Dedifferentiated amniotic fluid mesenchymal stem cell (primary cell): Measurements from ENCODE around the gene METAP1.
"Not testable (repeated sequence)": the region's sequence is repeated elsewhere in the genome, so short reads cannot be mapped to it uniquely, and the experiment has no call there.

ENCODE experiments used
- DNase-seq: peaks from one replicate; pipeline ENCODE4 v3.0.0-alpha.2; 2016; ENCODE audit errors: extremely low spot score

Gene METAP1

DNA sequence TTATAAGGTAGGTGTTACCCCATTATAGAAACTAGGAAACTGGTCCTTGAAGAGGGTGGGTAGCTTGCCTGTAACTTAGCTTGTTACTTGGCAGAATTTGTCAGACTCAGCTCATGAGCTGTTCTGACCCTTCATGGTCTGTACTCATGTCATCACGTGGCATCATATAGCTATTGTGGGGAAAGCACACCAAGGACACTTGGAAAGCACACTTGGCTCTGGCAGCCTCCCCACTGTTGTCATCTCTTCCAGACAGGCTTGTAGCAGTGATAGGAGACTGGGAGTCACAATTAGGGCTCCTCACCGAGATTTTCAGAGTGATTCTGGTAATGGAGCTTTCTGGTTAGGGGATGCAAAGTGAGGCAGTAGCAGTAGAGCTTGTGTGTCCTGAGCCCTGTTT lies 62.7 kb downstream of the METAP1 start:
- DNase-seq = no peak

DNA sequence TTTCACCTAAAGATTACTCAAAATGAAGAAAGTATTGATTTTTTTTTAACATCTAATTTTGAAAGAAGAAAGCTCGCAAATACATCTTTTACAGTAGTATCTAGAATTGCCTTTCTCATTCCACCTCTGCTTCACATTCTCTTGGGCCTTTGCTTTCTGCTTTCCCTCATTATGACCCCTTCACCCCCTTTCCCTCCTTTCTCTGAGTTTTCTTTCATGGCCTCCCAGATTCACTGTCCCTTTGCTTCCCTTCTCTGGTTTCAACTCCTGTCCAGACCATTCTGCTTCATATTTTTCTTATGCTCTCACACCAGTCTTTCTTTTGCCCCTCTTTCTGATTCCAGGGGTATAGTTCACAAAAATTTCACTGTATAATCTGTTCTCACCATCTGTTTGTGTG lies 64.0 kb downstream of the METAP1 start:
- no peak for DNase-seq

DNA sequence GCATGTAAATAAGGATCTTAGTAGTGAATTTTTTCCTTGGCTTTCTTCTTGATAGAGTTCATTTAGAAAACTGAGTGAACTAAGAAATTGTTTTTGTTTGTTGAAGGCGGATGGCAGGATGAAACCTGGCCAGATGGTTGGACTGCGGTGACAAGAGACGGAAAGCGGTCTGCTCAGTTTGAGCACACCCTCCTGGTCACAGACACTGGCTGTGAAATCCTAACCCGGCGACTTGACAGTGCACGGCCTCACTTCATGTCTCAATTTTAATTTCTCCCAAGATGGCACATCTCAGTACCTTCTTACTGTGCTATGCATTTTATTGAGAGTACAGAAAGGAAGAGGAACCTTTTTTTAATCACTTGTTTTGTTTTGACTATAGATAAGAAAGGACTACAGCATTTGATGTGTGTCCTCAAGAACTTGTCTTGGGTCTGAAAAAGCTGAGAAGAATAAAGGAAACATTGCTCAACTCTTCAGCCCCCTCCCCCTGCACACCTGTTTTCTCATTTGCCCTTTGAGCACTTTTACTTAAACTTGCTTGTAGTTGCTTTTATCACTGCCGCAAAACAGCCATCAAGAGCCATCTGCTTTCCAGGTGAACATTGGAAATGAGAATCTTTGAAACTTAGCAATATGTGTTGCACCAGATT lies 65.7 kb downstream of the METAP1 start:
- DNase-seq = no peak

DNA sequence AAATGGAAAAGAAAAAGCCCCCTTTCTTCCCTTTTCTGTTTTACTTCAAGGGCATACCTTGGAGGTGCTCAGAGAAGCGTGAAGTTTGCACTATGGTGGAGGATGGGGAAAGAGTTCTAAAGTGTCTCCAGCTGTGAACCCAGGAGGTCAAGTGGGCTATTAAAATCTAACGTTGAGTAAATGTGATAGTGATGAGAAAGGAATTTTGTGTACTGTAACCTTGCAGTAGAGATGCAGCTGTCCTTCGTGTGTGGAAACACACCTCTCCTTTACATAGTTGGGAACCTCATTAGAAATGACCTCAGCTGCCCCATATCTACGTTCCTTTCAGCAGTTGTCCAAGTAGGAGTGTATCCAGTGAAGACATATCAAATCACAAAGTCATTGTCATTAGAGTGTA lies 66.6 kb downstream of the METAP1 start:
- DNase-seq = no peak

DNA sequence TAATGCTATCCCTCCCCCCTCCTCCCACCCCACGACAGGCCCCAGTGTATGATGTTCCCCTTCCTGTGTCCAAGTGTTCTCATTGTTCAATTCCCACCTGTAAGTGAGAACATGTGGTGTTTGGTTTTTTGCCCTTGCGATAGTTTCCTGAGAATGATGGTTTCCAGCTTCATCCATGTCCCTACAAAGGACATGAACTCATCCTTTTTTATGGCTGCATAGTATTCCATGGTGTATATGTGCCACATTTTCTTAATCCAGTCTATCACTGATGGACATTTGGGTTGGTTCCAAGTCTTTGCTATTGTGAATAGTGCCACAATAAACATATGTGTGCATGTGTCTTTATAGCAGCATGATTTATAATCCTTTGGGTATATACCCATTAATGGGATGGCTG lies 70.0 kb downstream of the METAP1 start:
- not testable (repeated sequence) for DNase-seq

DNA sequence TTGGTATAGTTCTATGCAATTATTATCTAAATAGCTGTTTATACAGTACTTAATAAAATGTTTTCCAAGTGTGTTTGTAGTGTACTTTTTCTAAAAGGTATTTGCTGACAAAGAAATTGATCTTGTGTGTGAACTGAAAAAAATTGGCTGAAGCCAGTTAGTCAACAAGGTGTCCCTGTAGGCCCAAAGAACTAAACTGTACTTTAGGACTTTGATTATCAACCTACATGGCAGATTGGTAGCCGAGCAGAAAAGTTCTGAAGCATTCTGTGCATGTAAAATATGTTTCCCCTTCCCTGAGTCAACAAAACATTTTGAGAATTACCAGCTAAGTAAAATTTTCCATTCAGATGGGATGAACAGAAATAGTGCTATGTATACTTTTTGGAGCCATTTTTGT lies 72.1 kb downstream of the METAP1 start:
- DNase-seq = no peak

DNA sequence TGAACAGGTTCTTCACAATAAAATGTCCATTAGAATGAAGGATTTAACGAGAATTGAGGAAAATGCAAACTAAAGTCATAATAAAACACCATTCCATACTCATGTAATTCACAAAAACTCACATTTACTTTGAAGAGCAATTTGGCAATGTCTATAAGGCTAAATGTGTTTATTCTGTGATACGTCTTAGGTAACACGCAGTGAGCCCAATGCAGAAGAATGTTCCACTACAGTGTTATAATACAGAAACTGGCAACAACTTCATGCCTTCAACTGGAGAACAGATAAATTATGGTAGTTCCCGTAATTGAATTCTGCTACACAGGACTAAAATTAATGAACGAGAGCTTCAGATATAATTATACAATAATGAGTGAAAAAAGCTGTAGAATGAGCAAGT lies 75.6 kb downstream of the METAP1 start:
- DNase-seq = no peak

DNA sequence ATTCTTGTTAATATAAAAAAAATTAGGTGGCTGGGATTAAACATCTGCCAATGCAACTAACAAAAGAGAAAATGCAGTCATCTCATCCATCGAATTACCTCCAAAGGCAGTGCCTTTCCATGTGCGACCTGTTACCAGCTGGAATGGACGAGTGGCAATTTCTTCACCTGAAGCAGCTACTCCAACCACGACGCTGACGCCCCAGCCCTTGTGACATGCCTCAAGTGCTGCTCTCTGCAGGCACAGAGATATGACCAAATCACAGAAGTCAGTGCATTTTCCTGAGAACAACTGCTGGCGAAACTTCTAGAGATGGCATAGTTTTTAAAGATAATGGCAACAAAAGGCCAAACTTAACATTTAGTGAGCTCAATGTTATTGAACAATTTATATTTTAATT lies 79.3 kb downstream of the METAP1 start:
- DNase-seq = no peak

DNA sequence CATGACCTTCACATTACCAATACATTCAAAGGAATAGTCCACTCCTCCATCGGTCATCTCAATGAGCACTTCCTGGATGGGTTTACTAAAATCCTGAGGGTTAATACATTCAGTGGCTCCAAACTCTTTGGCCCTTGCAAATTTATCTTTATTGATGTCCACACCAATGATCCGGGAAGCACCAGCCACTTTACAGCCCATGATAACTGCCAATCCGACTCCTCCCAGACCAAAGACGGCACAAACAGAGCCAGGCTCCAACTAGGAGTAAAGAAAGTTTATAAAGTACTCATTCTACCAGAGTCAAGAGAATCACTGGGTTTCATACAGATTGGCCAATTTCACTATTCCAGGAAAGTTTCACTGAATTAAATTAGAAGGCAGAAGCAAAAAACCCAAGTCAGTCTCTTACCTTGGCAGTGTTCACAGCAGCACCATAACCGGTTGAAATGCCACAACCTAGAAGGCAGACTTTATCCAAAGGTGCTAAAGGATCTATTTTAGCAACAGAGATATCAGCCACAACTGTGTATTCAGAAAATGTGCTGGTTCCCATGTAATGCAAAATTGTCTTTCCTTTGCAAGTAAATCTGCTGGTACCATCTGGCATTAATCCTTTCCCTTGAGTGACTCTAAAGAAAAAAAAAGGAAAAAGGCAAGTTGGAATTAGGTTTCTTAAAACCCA lies 80.9 kb downstream of the METAP1 start:
- DNase-seq = no peak

DNA sequence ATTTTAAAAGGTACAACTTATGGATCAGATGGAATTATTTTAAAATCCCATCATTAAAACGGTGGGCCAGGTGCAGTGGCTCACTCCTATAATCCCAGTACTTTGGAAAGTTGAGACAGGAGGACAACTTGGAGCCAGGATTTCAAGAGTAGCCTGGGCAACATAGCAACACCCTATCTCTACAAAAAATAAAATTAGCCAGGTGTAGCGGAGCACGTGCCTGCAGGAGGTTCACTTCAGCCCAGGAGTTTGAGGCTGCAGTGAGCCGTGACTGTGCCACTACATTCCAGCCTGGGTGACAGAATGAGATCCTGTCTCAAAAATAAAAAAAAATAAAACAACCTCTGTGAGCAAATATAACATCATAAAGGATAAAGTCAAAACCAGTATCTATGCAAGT lies 81.7 kb downstream of the METAP1 start:
- DNase-seq = no peak

DNA sequence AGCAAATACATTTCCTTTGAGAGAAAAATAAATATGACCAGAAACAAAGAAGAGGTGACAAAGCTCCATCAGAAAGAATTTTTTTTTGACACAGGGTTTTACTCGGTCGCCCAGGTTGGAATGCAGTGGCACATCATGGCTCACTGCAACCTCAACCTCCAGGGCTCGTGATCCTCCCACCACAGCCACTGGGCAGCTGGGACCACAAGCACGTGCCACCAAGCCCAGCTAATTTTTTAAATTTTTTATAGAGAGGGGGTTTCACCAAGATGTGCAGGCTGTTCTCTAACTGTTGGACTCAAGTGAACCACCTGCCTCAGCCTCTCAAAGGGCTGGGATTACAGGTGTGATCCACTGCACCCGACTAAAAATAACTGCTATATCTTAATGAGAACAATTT lies 82.8 kb downstream of the METAP1 start:
- DNase-seq = no peak

DNA sequence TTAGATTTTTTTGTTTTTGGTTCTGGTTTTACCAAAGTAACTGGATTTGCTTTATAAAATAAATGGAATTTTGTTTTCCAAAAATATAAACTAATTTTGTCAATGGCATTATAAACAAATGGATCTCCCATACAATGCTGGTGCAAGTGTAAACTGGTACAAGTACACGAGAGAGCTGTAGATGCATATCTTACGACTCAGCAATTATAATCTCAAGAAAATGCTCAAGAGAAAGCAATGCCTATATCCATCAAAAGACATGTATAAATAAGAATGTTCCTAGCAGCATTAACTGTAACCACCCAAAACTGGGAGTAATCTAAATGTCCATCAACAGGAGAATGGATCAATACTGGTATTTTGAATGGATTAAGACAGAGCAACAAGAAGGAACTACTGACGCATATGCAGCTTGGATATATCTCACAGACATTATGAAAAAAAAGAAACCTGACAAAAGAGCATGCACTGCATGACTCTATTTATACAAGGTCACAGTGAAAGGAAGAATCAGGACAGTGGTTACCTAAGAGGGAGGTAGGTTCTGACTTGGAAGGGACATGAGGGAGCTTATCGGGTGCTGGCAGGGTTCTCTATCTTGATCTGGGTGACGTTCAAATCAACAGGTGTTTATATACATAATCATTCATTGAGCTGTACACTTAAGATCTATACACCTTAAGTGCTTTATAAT lies 83.6 kb downstream of the METAP1 start:
- no peak for DNase-seq

DNA sequence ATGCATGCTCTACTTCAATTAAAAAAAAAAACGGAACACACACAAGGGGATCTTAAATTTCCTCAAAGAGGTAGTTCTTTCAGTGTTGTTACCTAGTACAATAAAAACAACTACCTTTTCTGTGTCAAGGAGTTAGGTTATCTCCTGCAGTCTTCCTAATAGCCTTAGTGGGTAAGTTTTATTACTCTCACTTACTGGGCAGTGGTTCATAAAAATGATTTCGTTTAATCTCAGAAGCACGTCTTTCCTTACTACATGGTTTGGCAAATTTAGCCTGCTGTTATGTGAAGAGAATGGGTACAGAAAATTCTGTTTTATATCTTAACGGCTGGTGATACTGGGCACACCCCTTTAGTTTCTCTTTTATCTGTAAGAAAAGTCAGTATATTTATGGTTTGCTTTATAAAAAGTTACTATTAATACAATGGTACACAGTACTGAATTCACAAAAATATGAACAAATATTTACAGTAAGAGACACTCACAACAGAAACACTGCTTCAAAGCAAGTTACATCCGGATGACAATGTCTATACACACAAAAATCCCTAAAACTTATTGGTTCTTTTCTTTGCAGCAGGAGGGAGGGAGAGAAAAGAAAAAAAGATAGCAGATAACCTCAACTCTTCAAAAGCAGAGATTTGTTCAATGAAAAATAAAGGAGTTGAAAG lies 84.2 kb downstream of the METAP1 start:
- DNase-seq = no peak

DNA sequence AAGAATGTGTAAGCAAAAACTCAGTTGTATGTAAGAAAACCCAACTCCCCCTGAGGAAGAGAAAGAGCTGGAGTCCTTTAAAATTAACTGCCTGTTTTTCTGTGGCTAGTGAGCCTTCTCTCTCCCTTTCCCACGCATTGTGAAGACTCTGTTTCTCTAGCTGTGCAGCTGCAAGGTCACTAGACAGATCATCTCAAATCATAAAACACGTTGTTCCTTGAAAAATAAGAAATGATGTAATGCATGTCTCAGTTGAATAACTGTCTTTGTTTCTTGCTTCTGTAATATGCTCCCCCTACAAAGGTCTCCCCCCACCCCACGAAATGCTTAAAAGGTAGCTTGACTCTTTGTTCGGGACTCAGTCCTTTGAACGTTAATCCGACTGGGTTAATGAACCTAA lies 85.3 kb downstream of the METAP1 start:
- not testable (repeated sequence) for DNase-seq

DNA sequence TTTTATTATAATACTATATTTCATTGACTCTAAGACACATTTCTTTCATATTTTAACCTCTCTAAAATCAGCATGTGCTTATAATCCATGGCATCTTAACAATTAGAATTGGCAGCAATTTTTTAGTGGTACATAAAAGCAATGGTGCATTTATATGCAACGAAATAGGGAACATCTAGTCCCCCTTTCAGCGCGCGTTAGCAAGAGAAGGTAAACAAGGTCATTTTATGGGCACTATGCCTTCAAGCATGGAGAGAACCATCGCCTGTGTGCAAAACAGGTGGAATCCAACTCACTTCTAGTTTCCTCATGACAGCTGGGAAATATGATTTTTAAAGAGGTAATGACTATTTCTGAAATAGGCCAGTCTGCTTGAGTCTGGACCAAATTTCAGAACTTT lies 86.7 kb downstream of the METAP1 start:
- DNase-seq = no peak

DNA sequence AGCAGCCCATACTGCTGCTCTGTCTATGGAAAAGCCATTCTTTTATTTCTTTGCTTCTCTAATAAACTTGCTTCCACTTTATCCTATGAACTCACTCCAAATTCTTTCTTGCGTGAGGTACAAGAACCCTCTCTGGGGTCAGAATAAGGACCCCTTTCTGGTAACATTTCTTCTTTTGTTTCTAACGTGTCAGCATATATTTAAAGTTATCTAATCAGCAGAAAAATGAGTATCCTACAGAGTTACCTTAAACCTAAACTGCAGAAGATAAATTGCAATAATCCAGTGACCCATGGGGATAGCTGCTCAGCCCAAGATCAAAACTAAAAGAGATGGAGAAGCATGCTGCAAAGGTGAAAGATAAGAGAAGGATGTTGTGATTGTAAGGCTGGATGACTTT lies 89.1 kb downstream of the METAP1 start:
- DNase-seq = no peak

DNA sequence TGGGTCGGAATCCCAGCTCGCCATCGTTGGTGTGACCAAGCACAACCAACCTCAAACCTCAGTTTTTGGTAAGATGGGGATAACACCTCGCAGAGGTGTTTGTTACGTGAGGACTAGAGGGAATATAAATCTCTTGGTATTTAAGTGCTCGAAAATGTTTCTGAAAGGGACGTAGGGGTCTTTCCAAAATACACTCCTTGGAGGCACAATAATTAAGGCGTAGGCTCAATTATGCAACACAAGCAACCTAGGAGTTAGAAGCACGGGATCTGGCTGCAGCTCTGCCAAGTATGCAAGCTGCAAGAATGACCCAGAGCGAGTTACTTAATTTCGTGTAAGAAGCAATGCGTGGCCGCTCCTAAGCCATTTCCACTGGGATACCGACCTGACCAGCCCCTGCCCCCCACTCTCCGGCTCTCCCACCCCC lies 92.5 kb downstream of the METAP1 start:
- DNase-seq = peak; percentile 87

DNA sequence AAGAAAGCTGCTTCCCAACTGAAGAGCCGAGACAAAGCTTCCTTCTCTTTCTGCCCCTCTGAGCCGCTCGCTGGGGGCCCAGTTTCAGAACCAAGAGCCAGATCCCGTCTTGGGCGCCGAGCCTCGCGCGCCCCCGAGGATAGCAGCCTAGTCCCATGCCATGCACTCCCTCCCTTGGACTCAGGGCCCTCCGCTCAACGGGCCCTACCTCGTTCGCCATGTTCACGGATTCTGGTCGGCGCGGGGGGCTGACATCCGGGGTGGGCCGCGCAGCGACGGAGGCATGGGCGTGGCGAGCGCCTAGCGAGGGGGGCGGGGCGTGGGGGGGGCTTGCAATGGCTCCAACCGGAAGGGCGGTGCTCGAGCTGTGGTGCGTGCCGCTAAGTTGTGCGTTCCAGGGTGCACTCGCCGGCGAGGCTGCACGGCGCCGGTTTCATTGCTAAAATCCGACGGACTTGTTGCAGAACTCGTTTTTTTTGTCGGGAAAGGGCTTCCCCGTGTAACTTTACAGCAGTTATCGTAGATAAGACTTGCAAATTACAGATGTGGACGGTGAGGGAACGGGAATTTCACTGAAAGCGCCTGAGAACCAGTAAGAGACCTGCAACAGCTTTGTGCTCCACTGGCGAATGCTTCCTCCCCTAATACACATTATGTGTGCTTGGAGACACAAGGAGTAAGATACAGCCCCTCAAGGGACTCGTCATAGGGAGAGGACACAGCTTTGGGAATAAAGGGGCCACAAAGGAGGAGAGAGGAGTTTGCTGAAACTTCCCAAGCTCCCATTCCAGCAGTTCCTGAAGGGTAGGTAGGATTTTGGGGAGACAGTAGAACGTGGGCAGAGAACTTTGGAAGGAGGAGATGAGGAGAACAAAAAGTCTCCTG lies 93.2 kb downstream of the METAP1 start, which contains the start of gene ADH5:
ADH5 (minus strand) TSS at position 308 of the 885 bp plus-strand sequence; CDS start at position 220, 88 bp downstream.
- peak; percentile 74 for DNase-seq

DNA sequence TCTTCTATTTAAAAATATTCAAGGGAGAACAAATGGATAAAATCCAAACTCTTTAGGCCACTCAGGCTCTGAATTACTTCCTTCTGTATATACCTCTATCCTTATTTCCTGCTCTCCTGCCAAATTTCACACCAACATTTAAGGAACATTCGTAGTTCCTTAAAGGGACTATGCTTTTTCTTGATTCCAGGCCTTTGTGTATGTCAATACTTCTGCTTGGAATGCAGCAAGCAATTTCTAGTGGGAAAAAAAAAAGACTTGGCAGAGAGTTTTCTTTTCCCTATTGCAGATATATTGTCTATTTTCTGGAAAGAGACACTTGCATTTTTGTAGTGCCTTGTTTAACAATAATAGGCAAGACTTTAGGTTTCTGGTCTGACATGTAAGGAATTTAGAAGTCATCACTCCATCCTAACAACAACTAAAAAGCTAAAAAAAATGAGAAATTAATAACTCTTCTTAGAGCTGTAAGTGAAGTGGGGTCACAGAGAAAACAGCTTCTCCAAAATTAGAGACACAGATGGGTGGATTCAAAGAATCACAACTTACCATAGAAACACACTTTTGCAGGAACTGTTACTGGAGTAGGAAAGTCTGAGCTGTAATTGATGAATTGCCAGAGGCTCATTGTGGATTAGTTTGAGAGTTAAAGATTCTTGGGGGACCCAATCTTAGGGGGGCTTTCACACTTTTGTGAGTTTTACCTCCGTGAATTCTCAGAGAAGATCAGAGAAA lies 95.1 kb downstream of the METAP1 start:
- no peak for DNase-seq

DNA sequence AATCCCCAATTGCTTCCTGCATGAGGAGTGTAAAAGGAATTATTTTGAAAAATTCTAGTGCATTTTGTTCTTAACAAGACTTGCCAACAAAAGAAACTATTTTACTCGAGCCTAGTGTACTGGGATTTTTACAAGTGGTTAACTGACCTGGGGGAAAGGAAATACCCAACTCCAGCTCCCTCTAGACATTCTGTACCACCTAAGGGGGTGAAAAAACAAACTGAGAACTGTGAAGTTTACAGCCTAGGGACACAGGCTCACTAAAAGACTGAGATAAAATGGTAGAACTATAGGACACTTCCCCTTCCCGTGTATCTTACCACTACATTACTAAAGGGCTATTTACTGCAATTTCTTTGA lies 95.7 kb downstream of the METAP1 start:
- no peak for DNase-seq

DNA sequence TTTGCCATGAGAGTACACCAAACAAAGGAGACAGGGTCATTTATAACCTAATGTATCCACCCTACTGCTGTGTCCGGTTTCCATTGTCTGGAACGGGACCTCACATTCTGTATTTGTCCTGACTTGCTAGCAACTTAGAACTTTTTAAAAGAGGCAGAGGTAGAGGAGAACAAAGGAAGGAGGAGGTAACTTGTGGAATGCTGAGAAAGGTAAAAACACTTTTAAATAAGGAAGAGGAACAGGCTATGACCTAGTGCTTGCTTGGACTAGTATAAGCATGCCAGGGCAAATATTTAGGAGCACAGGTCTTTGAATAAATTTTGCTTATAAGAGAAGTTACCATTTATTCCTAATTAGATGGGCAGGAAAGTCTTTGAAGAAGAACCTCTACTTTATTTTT lies 96.3 kb downstream of the METAP1 start:
- DNase-seq = not testable (repeated sequence)
